ENCODE data around the gene IRF7.

DNA sequence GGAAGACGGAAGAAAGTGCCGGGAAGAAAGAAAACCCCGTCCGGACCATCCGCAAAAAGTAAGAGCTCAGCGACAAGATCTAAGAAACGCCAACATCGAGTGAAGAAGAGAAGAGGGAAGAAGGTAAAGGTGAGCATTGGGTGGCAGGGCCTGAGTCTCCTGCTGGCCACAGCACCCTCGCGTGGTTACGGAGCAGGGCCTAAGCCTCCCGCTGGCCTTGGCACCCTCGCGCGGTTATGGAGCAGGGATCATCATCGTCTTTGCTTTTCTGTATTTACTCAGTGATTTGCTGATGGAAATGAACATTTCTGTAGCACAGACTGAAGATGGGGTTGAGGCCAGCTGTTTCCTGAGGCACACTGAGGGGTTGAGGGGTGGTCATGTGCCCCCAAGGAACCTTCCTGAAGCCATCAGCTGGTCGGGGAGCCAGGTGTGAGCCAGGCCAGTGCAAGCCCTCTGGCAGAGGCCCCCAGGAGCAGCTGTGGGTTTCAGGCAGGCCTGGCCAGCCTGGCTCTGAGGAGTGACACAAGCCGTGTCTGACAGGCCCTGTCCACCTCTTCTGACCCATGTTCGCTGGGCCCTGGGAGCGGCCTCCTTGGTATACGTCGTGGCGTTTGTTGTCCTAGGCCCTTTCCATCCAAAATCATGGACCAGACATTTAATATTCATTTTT lies 14.0 kb downstream of the IRF7 start:
- TF ChIP-seq CTCF (IDR thresholded peaks at IDR 0.05; ENCODE audit: insufficient read depth, low read depth, low read length) (no peak), EZH2 (IDR thresholded peaks at IDR 0.05; ENCODE audit: insufficient read depth, low read length) (no peak)

Measured in astrocyte (in vitro differentiated cells and primary cell).